Activated B cell treated with CpG ODN at 0.5 μM for 24 hours (primary cell): Measurements from ENCODE around the gene PRDX4. TPM values are rescaled to one million over a fixed set of nuclear protein-coding genes. Genes with fewer than 3 reads are reported as not detected.

Experiments
- ATAC-seq: fragments of 200-7000 bp; cut with Tn5 transposase; one replicate; pipeline ENCODE4 v1.10.0; 2021; ENCODE audit warnings: low read depth, mild to moderate bottlenecking, moderate library complexity
- CTCF ChIA-PET: fragments of 350-600 bp; sonication (Branson Sonifier 250); formaldehyde crosslinking; loops from one replicate; lab custom pipeline; 2021; ENCODE audit warnings: antibody characterized with exemption; lab: Charles Lee
- POLR2A ChIA-PET: fragments of 350-600 bp; sonication (Branson Sonifier 250); formaldehyde crosslinking; loops from one replicate; lab custom pipeline; 2021; ENCODE audit warnings: antibody characterized with exemption; lab: Charles Lee
- DNase-seq: peaks from one replicate; pipeline ENCODE4 v3.0.0; 2022
- H3K27ac Mint-ChIP-seq: one replicate; pipeline ENCODE4 v1.8.0; 2020; ENCODE audit warnings: mixed read lengths
- H3K27me3 Mint-ChIP-seq: one replicate; pipeline ENCODE4 v1.8.0; 2021; ENCODE audit warnings: mixed read lengths
- H3K36me3 Mint-ChIP-seq: one replicate; pipeline ENCODE4 v1.8.0; 2021; ENCODE audit warnings: low read depth, mixed read lengths
- H3K4me1 Mint-ChIP-seq: one replicate; pipeline ENCODE4 v1.8.0; 2021; ENCODE audit warnings: mixed read lengths
- H3K4me3 Mint-ChIP-seq: one replicate; pipeline ENCODE4 v1.8.0; 2020; ENCODE audit warnings: mild to moderate bottlenecking, mixed read lengths
- H3K9me3 Mint-ChIP-seq: one replicate; pipeline ENCODE4 v1.8.0; 2020; ENCODE audit warnings: mixed read lengths
- CTCF ChIP-seq: fragments of 200-600 bp; IDR thresholded peaks from one replicate; pipeline ENCODE4 v1.8.0; 2022; ENCODE audit warnings: antibody characterized with exemption, mild to moderate bottlenecking
- intact Hi-C: fragments of 100-400 bp; cut with micrococcal nuclease; formaldehyde crosslinking; loops from one replicate; pipeline ENCODE4 v1.15.1; 2024
- total RNA-seq: library from RNA; stranded (reverse); gene quantifications from 2 replicates; pipeline ENCODE4 v1.2.3, GENCODE V29; 2022

The PRDX4 gene
- total RNA-seq, 1 donor from 2014 or later: 29.2 TPM

- ChIA-PET CTCF (no interaction called here), POLR2A (no interaction called here)
- no peak for TF ChIP-seq CTCF
- intact Hi-C loops: loop anchor here (5.0 to 10.0 kb wide), 6 partner anchors 363 to 1599 kb away; partner anchors contain the start of genes KLHL15, PDK3, POLA1 and ZFX
- DNase-seq (no peak), ATAC-seq (no peak)
- no peaks in the 10 kb centered on the region for H3K9me3 Mint-ChIP-seq
- H3K36me3 Mint-ChIP-seq: no peaks in the 10 kb centered on the region
- no peak overlapping the region for H3K4me3 Mint-ChIP-seq
- H3K4me1 Mint-ChIP-seq: peaks cover 41% of the 10 kb centered on the region
- no peaks in the 10 kb centered on the region for H3K27me3 Mint-ChIP-seq
- H3K27ac Mint-ChIP-seq: peak overlapping the region; percentile 85
Observed at GRCh38 chrX:23661671-23662070, 5.6 kb upstream of the PRDX4 start.

GRCh38 chrX:23662187-23662586, 5.1 kb upstream of the PRDX4 start:
- peak; percentile 33 for ATAC-seq

GRCh38 chrX:23662853-23663252, 4.4 kb upstream of the PRDX4 start:
- CTCF ChIA-PET: no interaction called here
- no peaks in the 10 kb centered on the region for H3K9me3 Mint-ChIP-seq
- TF ChIP-seq CTCF: no peak
- H3K36me3 Mint-ChIP-seq: no peaks in the 10 kb centered on the region
- peak; percentile 45 for ATAC-seq
- DNase-seq: no peak
- no peaks in the 10 kb centered on the region for H3K27me3 Mint-ChIP-seq
- intact Hi-C loops: loop anchor here (5.0 to 10.0 kb wide), 6 partner anchors 362 to 1601 kb away; partner anchors contain the start of genes KLHL15, PDK3, POLA1 and ZFX
- no peak overlapping the region for H3K4me3 Mint-ChIP-seq
- peaks cover 46% of the 10 kb centered on the region for H3K4me1 Mint-ChIP-seq
- H3K27ac Mint-ChIP-seq: peak overlapping the region; percentile 85
- POLR2A ChIA-PET: no interaction called here

More at GRCh38 chrX:23662187-23662586, 5.1 kb upstream of the PRDX4 start:
- H3K4me3 Mint-ChIP-seq: peak overlapping the region; percentile 64
- intact Hi-C loops: loop anchor here (5.0 to 10.0 kb wide), 6 partner anchors 363 to 1600 kb away; partner anchors contain the start of genes KLHL15, PDK3, POLA1 and ZFX
- TF ChIP-seq CTCF: no peak
- H3K36me3 Mint-ChIP-seq: no peaks in the 10 kb centered on the region
- no peaks in the 10 kb centered on the region for H3K27me3 Mint-ChIP-seq
- H3K9me3 Mint-ChIP-seq: no peaks in the 10 kb centered on the region
- CTCF ChIA-PET: no interaction called here
- DNase-seq: no peak
- peaks cover 45% of the 10 kb centered on the region for H3K4me1 Mint-ChIP-seq
- POLR2A ChIA-PET: no interaction called here
- peak overlapping the region; percentile 85 for H3K27ac Mint-ChIP-seq

GRCh38 chrX:23664496-23664895, 2.8 kb upstream of the PRDX4 start:
- intact Hi-C loops: loop anchor here (5.0 to 10.0 kb wide), 6 partner anchors 360 to 1602 kb away; partner anchors contain the start of genes KLHL15, PDK3, POLA1 and ZFX
- no peaks in the 10 kb centered on the region for H3K27me3 Mint-ChIP-seq
- H3K36me3 Mint-ChIP-seq: no peaks in the 10 kb centered on the region
- DNase-seq (no peak), ATAC-seq (no peak)
- H3K27ac Mint-ChIP-seq: no peak overlapping the region
- ChIA-PET POLR2A (no interaction called here), CTCF (no interaction called here)
- TF ChIP-seq CTCF: no peak
- H3K9me3 Mint-ChIP-seq: no peaks in the 10 kb centered on the region
- no peak overlapping the region for H3K4me3 Mint-ChIP-seq
- peaks cover 55% of the 10 kb centered on the region for H3K4me1 Mint-ChIP-seq

- ATAC-seq: no peak
- Mint-ChIP-seq H3K4me3 (no peak overlapping the region), H3K9me3 (no peaks in the 10 kb centered on the region), H3K36me3 (peaks cover under 1% of the 10 kb centered on the region), H3K27me3 (no peaks in the 10 kb centered on the region), H3K4me1 (peaks cover 38% of the 10 kb centered on the region), H3K27ac (peak overlapping the region; percentile 91)
- intact Hi-C loops: loop anchor here (2.0 to 10.0 kb wide), 5 partner anchors 107 to 799 kb away; partner anchors contain the start of genes KLHL15, PDK3, SAT1 and ZFX
- TF ChIP-seq CTCF: no peak
- DNase-seq: no peak
- ChIA-PET POLR2A (interaction anchor here (0.6 to 1.7 kb wide), 3 partner anchors 116 to 223 kb away, joined by 4 to 6 read pairs (median 4); partner anchors contain the start of gene SAT1), CTCF (no interaction called here)
Observed at GRCh38 chrX:23666282-23666681, 1.0 kb upstream of the PRDX4 start.
